ENCODE measurements around the gene IL17C.
A peak's percentile ranks its signal among the peaks of the same experiment; 100 is the strongest.

IL17C gene

GRCh38 chr16:88638323-88639230 is at the start of gene IL17C:
IL17C (plus strand) TSS chr16:88638572; CDS start chr16:88638642, 70 bp downstream.
- peak within 1 kb of the TSS; percentile 2; the same call in 1 of the 2 replicates for H3K4me3 ChIP-seq (ENCODE audit: low read length)

GRCh38 chr16:88588754-88589153 is 49.6 kb upstream of the IL17C start:
- H3K9me2 ChIP-seq (replicated peaks; ENCODE audit: control insufficient read depth, low read length): no peaks in the 10 kb centered on the region
- peaks cover 81% of the 10 kb centered on the region for H3K36me3 ChIP-seq (ENCODE audit: control insufficient read depth, low read length)
- H3K9me3 ChIP-seq (ENCODE audit: control insufficient read depth, insufficient read depth, low read length): no peaks in the 10 kb centered on the region
- no peak overlapping the region for H3K27ac ChIP-seq (ENCODE audit: low read depth, low read length)
- H3F3A ChIP-seq (ENCODE audit: control insufficient read depth, insufficient read depth): no peaks in the 10 kb centered on the region
- no peak overlapping the region for H3K4me3 ChIP-seq (ENCODE audit: low read length)
- H3K4me2 ChIP-seq (ENCODE audit: low read length): no peak overlapping the region
- H4K20me1 ChIP-seq (ENCODE audit: control insufficient read depth, insufficient read depth, low read depth, low read length): peaks cover 3% of the 10 kb centered on the region; the same call in 1 of the 2 replicates
- no peaks in the 10 kb centered on the region for H3K27me3 ChIP-seq (ENCODE audit: control insufficient read depth, low read length)
- H3K4me1 ChIP-seq (ENCODE audit: control insufficient read depth, low read length): no peaks in the 10 kb centered on the region
- TF ChIP-seq EZH2phosphoT487 (IDR thresholded peaks at IDR 0.05; ENCODE audit: borderline replicate concordance, low read length) (no peak), CTCF (IDR thresholded peaks at IDR 0.05; ENCODE audit: low read depth, low read length, poor library complexity, severe bottlenecking) (no peak)
- peaks cover 74% of the 10 kb centered on the region for H3K79me2 ChIP-seq (ENCODE audit: control insufficient read depth, low read length)

More at GRCh38 chr16:88638323-88639230, at the start of gene IL17C:
- Histone ChIP-seq H3K9me2 (replicated peaks; ENCODE audit: control insufficient read depth, low read length) (no peaks in the 10 kb centered on the region), H3F3A (ENCODE audit: control insufficient read depth, insufficient read depth) (peaks cover 14% of the 10 kb centered on the region), H3K27me3 (ENCODE audit: control insufficient read depth, low read length) (peaks cover 35% of the 10 kb centered on the region), H3K4me2 (ENCODE audit: low read length) (peak within 1 kb of the TSS; percentile 50), H4K20me1 (ENCODE audit: control insufficient read depth, insufficient read depth, low read depth, low read length) (peaks cover 8% of the 10 kb centered on the region; the same call in 1 of the 2 replicates), H3K27ac (ENCODE audit: low read depth, low read length) (no peak within 1 kb of the TSS), H3K4me1 (ENCODE audit: control insufficient read depth, low read length) (peaks cover 74% of the 10 kb centered on the region), H3K79me2 (ENCODE audit: control insufficient read depth, low read length) (no peaks in the 10 kb centered on the region), H3K36me3 (ENCODE audit: control insufficient read depth, low read length) (peaks cover 10% of the 10 kb centered on the region), H3K9me3 (ENCODE audit: control insufficient read depth, insufficient read depth, low read length) (0 out of 2 replicates have a peak, but pooled peaks cover 3% of the 10 kb centered on the region)
- TF ChIP-seq CTCF (IDR thresholded peaks at IDR 0.05; ENCODE audit: low read depth, low read length, poor library complexity, severe bottlenecking) (no peak), EZH2phosphoT487 (IDR thresholded peaks at IDR 0.05; ENCODE audit: borderline replicate concordance, low read length) (no peak)

GRCh38 chr16:88589441-88589840 is 48.9 kb upstream of the IL17C start:
- Histone ChIP-seq H3K36me3 (ENCODE audit: control insufficient read depth, low read length) (peaks cover 84% of the 10 kb centered on the region), H3K4me3 (ENCODE audit: low read length) (no peak overlapping the region), H3K4me1 (ENCODE audit: control insufficient read depth, low read length) (no peaks in the 10 kb centered on the region), H3K27ac (ENCODE audit: low read depth, low read length) (no peak overlapping the region), H3F3A (ENCODE audit: control insufficient read depth, insufficient read depth) (no peaks in the 10 kb centered on the region), H3K9me3 (ENCODE audit: control insufficient read depth, insufficient read depth, low read length) (no peaks in the 10 kb centered on the region), H3K9me2 (replicated peaks; ENCODE audit: control insufficient read depth, low read length) (no peaks in the 10 kb centered on the region), H4K20me1 (ENCODE audit: control insufficient read depth, insufficient read depth, low read depth, low read length) (peaks cover 3% of the 10 kb centered on the region; the same call in 1 of the 2 replicates), H3K79me2 (ENCODE audit: control insufficient read depth, low read length) (peaks cover 73% of the 10 kb centered on the region), H3K4me2 (ENCODE audit: low read length) (no peak overlapping the region), H3K27me3 (ENCODE audit: control insufficient read depth, low read length) (no peaks in the 10 kb centered on the region)
- TF ChIP-seq EZH2phosphoT487 (IDR thresholded peaks at IDR 0.05; ENCODE audit: borderline replicate concordance, low read length) (no peak), CTCF (IDR thresholded peaks at IDR 0.05; ENCODE audit: low read depth, low read length, poor library complexity, severe bottlenecking) (no peak)

All from DOHH2 (cell line).